ENCODE results near the gene MICAL3. TPM values are rescaled to one million over a fixed set of nuclear protein-coding genes. Genes with fewer than 3 reads are reported as not detected.
"Not testable (repeated sequence)": the region's sequence is repeated elsewhere in the genome, so short reads cannot be mapped to it uniquely, and the experiment has no call there.

MICAL3 gene
- polyA plus RNA-seq, 2 of the 4 experiments (the other 2 are of a cell fraction) = 20.5 to 30.1 TPM

GRCh38 chr22:18042685-18043084, 18.3 kb upstream of the MICAL3 start:
- no peak for DNase-seq (ENCODE audit: low read depth in 1 of 2, low spot score in 1 of 2)
- ATAC-seq = no peak
- 41% methylated on average over 6 of the region's 6 CpGs for WGBS (ENCODE audit: missing lambda C conversion rate)
- ChIA-PET POLR2A (no interaction called here), CTCF (interaction anchor here (3.3 kb wide), 1 partner anchor 33 kb away, joined by 20 read pairs; no protein-coding TSS in a partner anchor)
- H3K9me3 ChIP-seq = no peaks in the 10 kb centered on the region
- H3K27ac ChIP-seq = peak overlapping the region; percentile 43 to 64; a peak in 4 of 6 replicates
- H3K4me3 ChIP-seq = no peak overlapping the region
- no peak overlapping the region for H3K4me2 ChIP-seq
- TF ChIP-seq MAZ (IDR thresholded peaks at IDR 0.05; ENCODE audit: borderline replicate concordance, low read depth, low read length) (no peak), CEBPB (IDR thresholded peaks at IDR 0.05) (peak in 1 of 2 experiments; percentile 40; a peak in 1 of 4 replicates)
- FAIRE-seq = no peak
- peaks cover 11% of the 10 kb centered on the region; the same call in 2 of the 3 replicates for H3K4me1 ChIP-seq

- 86% methylated on average over 6 of the region's 6 CpGs for WGBS (ENCODE audit: missing lambda C conversion rate)
- CTCF ChIA-PET, FAIRE-seq: not testable (repeated sequence)
Measured at GRCh38 chr22:18040898-18041297, 16.5 kb upstream of the MICAL3 start.

GRCh38 chr22:18035751-18036150, 11.4 kb upstream of the MICAL3 start:
- DNase-seq (ENCODE audit: low read depth in 1 of 2, low spot score in 1 of 2) (peak; percentile 51 to 79), ATAC-seq (peak; percentile 55 to 58; a peak in 5 of 6 replicates), FAIRE-seq (no peak)
- peak overlapping the region; percentile 80 to 91 for H3K27ac ChIP-seq
- TF ChIP-seq SREBF2 (IDR thresholded peaks at IDR 0.05) (no peak), ESRRA (IDR thresholded peaks at IDR 0.05; ENCODE audit: borderline replicate concordance, low read length) (no peak), FOXS1 (CRISPR knock-in tag; IDR thresholded peaks at IDR 0.05) (no peak), NFE2L2 (conservative IDR thresholded peaks at IDR 0.05; ENCODE audit: low read length) (no peak), JUN (IDR thresholded peaks at IDR 0.05) (0 out of 5 replicates have a peak, but pooled peaks of 1 of the 2 experiments have one; percentile 15), CEBPB (IDR thresholded peaks at IDR 0.05) (peak; percentile 62 to 82; a peak in 3 of 4 replicates)
- H3K4me1 ChIP-seq = peaks cover 62% of the 10 kb centered on the region
- H3K9me3 ChIP-seq = no peaks in the 10 kb centered on the region
- no peak overlapping the region; the same call in 2 of the 3 replicates for H3K4me3 ChIP-seq
- CTCF ChIA-PET = interaction anchor here (0.6 to 1.6 kb wide), 5 partner anchors 9 to 40 kb away, joined by 3 to 5 read pairs (median 3); partner anchors contain the start of gene MICAL3
- peak overlapping the region; percentile 75 for H3K4me2 ChIP-seq
- 25% methylated on average over 9 of the region's 9 CpGs for WGBS (ENCODE audit: missing lambda C conversion rate)
- POLR2A ChIA-PET = no interaction called here

More at GRCh38 chr22:18040898-18041297, 16.5 kb upstream of the MICAL3 start:
- H3K27ac ChIP-seq; DNase-seq (ENCODE audit: low read depth in 1 of 2, low spot score in 1 of 2); ATAC-seq; H3K9me3 ChIP-seq; H3K4me3 ChIP-seq; POLR2A ChIA-PET; H3K4me2 ChIP-seq: not testable (repeated sequence)
- peaks cover 22% of the 10 kb centered on the region for H3K4me1 ChIP-seq

GRCh38 chr22:18034076-18034475, 9.7 kb upstream of the MICAL3 start:
- ATAC-seq (no peak), FAIRE-seq (no peak), DNase-seq (ENCODE audit: low read depth in 1 of 2, low spot score in 1 of 2) (no peak)
- CTCF ChIA-PET = interaction anchor here (2.1 to 4.6 kb wide), 2 partner anchors 10 to 42 kb away, joined by 9 to 31 read pairs; partner anchors contain the start of gene MICAL3
- Histone ChIP-seq H3K27ac (peak overlapping the region; percentile 85 to 91), H3K4me1 (peaks cover 64% of the 10 kb centered on the region), H3K9me3 (no peaks in the 10 kb centered on the region), H3K4me2 (peak overlapping the region; percentile 79; the same call in 2 of the 3 replicates), H3K4me3 (no peak overlapping the region)
- POLR2A ChIA-PET = no interaction called here
- TF ChIP-seq REST (IDR thresholded peaks at IDR 0.05) = no peak
- no peak for TF ChIP-seq MAX (IDR thresholded peaks at IDR 0.05)
- no peak for TF ChIP-seq HEYL (CRISPR knock-in tag; IDR thresholded peaks at IDR 0.05)
- no peak for TF ChIP-seq EHF (CRISPR knock-in tag; IDR thresholded peaks at IDR 0.05)
- TF ChIP-seq HDAC2 (IDR thresholded peaks at IDR 0.05) = no peak
- TF ChIP-seq JUNB (IDR thresholded peaks at IDR 0.05) = no peak
- no peak for TF ChIP-seq MYC (IDR thresholded peaks at IDR 0.05; ENCODE audit: borderline replicate concordance, low read length)
- TF ChIP-seq ZSCAN20 (CRISPR knock-in tag; IDR thresholded peaks at IDR 0.05) = no peak
- no peak for TF ChIP-seq MAFK (IDR thresholded peaks at IDR 0.05; ENCODE audit: partially characterized antibody)
- TF ChIP-seq KDM5A (IDR thresholded peaks at IDR 0.05) = no peak
- TF ChIP-seq NR3C1 (IDR thresholded peaks at IDR 0.05) = no peak
- no peak for TF ChIP-seq ESRRA (IDR thresholded peaks at IDR 0.05; ENCODE audit: borderline replicate concordance, low read length)
- TF ChIP-seq RNF2 (IDR thresholded peaks at IDR 0.05; ENCODE audit: borderline replicate concordance, low read depth) = no peak
- 97% methylated on average over 3 of the region's 3 CpGs for WGBS (ENCODE audit: missing lambda C conversion rate)
